ENCODE measurements around the gene TRIM7. TPM values are rescaled to one million over a fixed set of nuclear protein-coding genes. Genes with fewer than 3 reads are reported as not detected.

The TRIM7 gene
- total RNA-seq, 1 experiment from 2014 or later: 30.2 TPM

- peaks cover 40% of the 10 kb centered on the region; the same call in 1 of the 2 replicates for H4K20me1 ChIP-seq (ENCODE audit: insufficient read depth)
- DNase-seq (ENCODE audit: low read depth, low spot score) (no peak), ATAC-seq (peak; percentile 32)
- ChIA-PET POLR2A (interaction anchor here (1.2 to 1.9 kb wide), 2 partner anchors 9 to 11 kb away, joined by 4 to 11 read pairs; partner anchors contain the start of genes RACK1 and TRIM41), CTCF (no interaction called here), RAD21 (ENCODE audit: low non-redundant PET in 1 of 2, low total read pairs in 2 of 2, uncharacterized antibody in 2 of 2, unreplicated experiment in 2 of 2) (interaction anchor here in 1 of 2 experiments (0.6 kb wide), 1 partner anchor 29 kb away, joined by 3 read pairs; no protein-coding TSS in a partner anchor)
- H3K9me3 ChIP-seq (ENCODE audit: control insufficient read depth in 1 of 2, insufficient read depth in 1 of 2, low read depth in 1 of 2, low read length in 2 of 2): no peaks in the 10 kb centered on the region
- no peaks in the 10 kb centered on the region for H3K9me2 ChIP-seq (ENCODE audit: insufficient read depth)
- H3K79me2 ChIP-seq (ENCODE audit: insufficient read depth, low read length): peaks cover 30% of the 10 kb centered on the region
- no peaks in the 10 kb centered on the region for H3K4me1 ChIP-seq (ENCODE audit: control insufficient read depth in 1 of 2, insufficient read depth in 2 of 2, low read length in 2 of 2)
- no peak overlapping the region for H3K9ac ChIP-seq (ENCODE audit: low read length)
- no peak overlapping the region for H3K4me2 ChIP-seq (ENCODE audit: low read length)
- peak overlapping the region; percentile 34; the same call in 1 of the 2 replicates for H3K27ac ChIP-seq (ENCODE audit: low read depth, low read length)
- intact Hi-C loops (cut with micrococcal nuclease): no loop called here
- H3K27me3 ChIP-seq (ENCODE audit: insufficient read depth, low read length): no peaks in the 10 kb centered on the region
- H2AFZ ChIP-seq (ENCODE audit: low read depth, low read length, poor library complexity, severe bottlenecking): no peak overlapping the region
- BruUV-seq (replicated peaks): no TSS peak
- TF ChIP-seq TCF7L2 (IDR thresholded peaks at IDR 0.05; ENCODE audit: borderline replicate concordance, extremely low read depth, insufficient read depth, insufficient read length) (no peak), POLR2AphosphoS5 (IDR thresholded peaks at IDR 0.05; ENCODE audit: low read depth, low read length) (peak; percentile 58)
- no peak overlapping the region for H3K4me3 ChIP-seq (replicated peaks in 1 of 2; ENCODE audit: low read depth in 1 of 2, low read length in 2 of 2)
- H3K36me3 ChIP-seq (ENCODE audit: control insufficient read depth in 1 of 2, insufficient read depth in 2 of 2, low read length in 2 of 2): peaks cover 40 to 49% of the 10 kb centered on the region in 2 experiments
Observed at GRCh38 chr5:181234455-181235306, 29.7 kb upstream of the TRIM7 start.

- peak; percentile 20 for ATAC-seq
- H4K20me1 ChIP-seq (ENCODE audit: insufficient read depth): peaks cover 32% of the 10 kb centered on the region; the same call in 1 of the 2 replicates
- H3K27me3 ChIP-seq (ENCODE audit: insufficient read depth, low read length): no peaks in the 10 kb centered on the region
- ChIA-PET POLR2A (interaction anchor here (1.2 to 1.9 kb wide), 2 partner anchors 10 kb away, joined by 4 to 11 read pairs; partner anchors contain the start of genes RACK1 and TRIM41), CTCF (no interaction called here), RAD21 (ENCODE audit: low non-redundant PET in 1 of 2, low total read pairs in 2 of 2, uncharacterized antibody in 2 of 2, unreplicated experiment in 2 of 2) (no interaction called here)
- DNase-seq (ENCODE audit: low read depth, low spot score): no peak
- no peaks in the 10 kb centered on the region for H3K9me3 ChIP-seq (ENCODE audit: control insufficient read depth in 1 of 2, insufficient read depth in 1 of 2, low read depth in 1 of 2, low read length in 2 of 2)
- no peaks in the 10 kb centered on the region for H3K9me2 ChIP-seq (ENCODE audit: insufficient read depth)
- no peak overlapping the region for H3K9ac ChIP-seq (ENCODE audit: low read length)
- TF ChIP-seq POLR2AphosphoS5 (IDR thresholded peaks at IDR 0.05; ENCODE audit: low read depth, low read length): 0 out of 2 replicates have a peak, but pooled peaks have one; percentile 8
- TF ChIP-seq EZH2 (IDR thresholded peaks at IDR 0.05): no peak
- no peak for TF ChIP-seq ZNF274 (IDR thresholded peaks at IDR 0.05; ENCODE audit: low read depth, low read length)
- no peak for TF ChIP-seq JUND (IDR thresholded peaks at IDR 0.05)
- H3K4me2 ChIP-seq (ENCODE audit: low read length): no peak overlapping the region
- intact Hi-C loops (cut with micrococcal nuclease): no loop called here
- no TSS peak for BruUV-seq (replicated peaks)
- no peak overlapping the region for H3K27ac ChIP-seq (ENCODE audit: low read depth, low read length)
- no peak overlapping the region for H2AFZ ChIP-seq (ENCODE audit: low read depth, low read length, poor library complexity, severe bottlenecking)
- H3K4me1 ChIP-seq (ENCODE audit: control insufficient read depth in 1 of 2, insufficient read depth in 2 of 2, low read length in 2 of 2): no peaks in the 10 kb centered on the region
- H3K4me3 ChIP-seq (replicated peaks in 1 of 2; ENCODE audit: low read depth in 1 of 2, low read length in 2 of 2): no peak overlapping the region
- peaks cover 33 to 41% of the 10 kb centered on the region in 2 experiments for H3K36me3 ChIP-seq (ENCODE audit: control insufficient read depth in 1 of 2, insufficient read depth in 2 of 2, low read length in 2 of 2)
- H3K79me2 ChIP-seq (ENCODE audit: insufficient read depth, low read length): peaks cover 28% of the 10 kb centered on the region
Observed at GRCh38 chr5:181233801-181234454, 28.9 kb upstream of the TRIM7 start.

All from HCT116 (cell line).